Head of caudate nucleus (tissue), 42 donors: ENCODE measurements around the gene AK8.

Experiments used
- DNase-seq, 42 donors: peaks; one replicate each; pipeline versions ENCODE4 v3.0.0 to v3.0.0-alpha.2; 2020 to 2021; ENCODE audit warnings: mixed read lengths in 7 of 42
- intact Hi-C: fragments of 100-400 bp; cut with DNase I; formaldehyde crosslinking; loops from one replicate; pipeline ENCODE4 v1.15.0; 2022

Gene AK8

DNA sequence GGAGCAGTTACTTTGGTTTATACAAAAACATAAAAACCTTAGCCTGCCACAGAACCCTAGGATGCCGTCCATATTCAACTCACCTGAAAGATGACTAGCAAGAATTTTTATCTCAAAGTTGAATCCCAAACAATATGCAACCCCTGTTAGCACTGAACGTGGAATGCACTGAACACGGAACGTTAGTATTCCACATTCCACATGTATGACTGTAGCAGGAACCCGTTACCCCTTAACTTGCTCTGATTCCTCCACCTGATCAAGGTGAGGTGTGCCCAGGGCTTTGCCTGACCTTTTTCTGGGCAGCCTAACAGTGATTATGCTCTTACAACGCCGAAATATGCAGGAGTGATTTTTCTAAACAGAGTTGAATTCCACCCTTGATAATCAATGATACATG lies 43.7 kb downstream of the AK8 start:
- intact Hi-C loops = no loop called here
- DNase-seq = no peak

DNA sequence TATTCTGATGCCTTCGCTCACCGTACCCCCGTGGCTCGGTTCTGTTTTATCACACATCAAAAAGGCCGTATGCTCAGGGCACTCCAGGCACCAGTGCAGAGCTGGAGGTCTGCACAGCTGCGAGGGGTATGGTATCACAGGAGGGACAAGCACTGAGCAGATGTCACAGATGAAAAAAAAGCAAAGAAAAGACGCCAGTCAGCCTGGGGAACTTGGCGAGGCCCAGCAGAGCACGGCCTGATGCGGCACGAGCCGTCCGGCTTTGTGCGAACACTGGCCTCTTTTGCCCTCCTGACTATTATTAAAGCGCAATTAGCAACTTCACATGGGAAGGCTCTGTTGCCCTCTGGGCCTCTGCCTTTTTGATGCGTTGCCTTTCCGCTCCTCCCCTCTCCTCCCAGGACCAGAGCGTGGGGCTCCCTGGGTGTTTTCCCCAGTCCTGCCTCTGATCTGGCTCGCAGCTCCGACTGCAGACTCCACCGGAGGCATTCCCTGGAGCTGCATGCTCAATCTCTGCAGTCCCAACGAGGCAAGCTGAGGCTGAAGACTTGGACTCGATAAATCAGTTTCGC lies 44.4 kb downstream of the AK8 start:
- intact Hi-C loops = no loop called here
- peak in 4 of 42 donors; percentile 6 to 43 (median 19) for DNase-seq

- no peak for DNase-seq
- intact Hi-C loops = no loop called here
Observed at GRCh38 chr9:132832171-132832881, 45.8 kb downstream of the AK8 start.

- DNase-seq = no peak
- intact Hi-C loops = no loop called here
Observed at GRCh38 chr9:132828201-132828770, 49.8 kb downstream of the AK8 start.

GRCh38 chr9:132827366-132827765 lies 50.7 kb downstream of the AK8 start:
- intact Hi-C loops = no loop called here
- no peak for DNase-seq

DNA sequence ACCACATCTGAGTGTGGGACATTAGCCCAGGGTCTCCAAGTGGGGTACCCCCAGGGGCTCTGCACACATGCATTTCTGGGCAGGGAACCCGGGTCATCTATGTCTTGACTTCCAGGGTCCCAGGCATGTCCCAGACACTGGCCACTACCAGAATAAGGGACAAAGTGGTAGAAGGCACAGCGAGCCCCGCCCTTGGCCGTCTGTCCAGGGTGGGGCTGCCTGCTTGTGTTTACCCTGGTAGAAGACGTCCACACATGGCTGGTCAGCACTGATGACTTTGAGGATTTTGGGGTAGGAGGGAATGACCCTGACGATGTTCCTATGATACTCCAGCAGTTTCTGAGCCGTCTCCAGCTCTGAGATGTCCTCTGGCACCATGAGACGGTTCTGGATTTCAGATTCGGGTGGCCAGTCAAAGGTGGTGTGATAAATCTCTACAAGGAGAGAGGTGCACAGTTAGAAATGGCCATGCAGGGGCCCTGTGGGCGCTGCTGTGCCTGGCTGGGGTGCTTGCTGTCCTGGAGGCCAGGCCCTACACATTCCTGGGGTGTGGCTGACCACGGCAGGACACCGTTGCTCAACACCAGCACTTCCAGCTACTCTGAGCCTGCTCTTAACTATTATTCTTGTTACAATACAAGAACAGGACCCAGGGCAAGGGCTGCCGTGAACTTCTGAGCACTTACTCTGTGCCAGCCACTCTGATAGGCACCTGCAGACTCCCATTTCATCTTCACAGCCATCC lies 51.3 kb downstream of the AK8 start:
- DNase-seq = no peak
- intact Hi-C loops = no loop called here

DNA sequence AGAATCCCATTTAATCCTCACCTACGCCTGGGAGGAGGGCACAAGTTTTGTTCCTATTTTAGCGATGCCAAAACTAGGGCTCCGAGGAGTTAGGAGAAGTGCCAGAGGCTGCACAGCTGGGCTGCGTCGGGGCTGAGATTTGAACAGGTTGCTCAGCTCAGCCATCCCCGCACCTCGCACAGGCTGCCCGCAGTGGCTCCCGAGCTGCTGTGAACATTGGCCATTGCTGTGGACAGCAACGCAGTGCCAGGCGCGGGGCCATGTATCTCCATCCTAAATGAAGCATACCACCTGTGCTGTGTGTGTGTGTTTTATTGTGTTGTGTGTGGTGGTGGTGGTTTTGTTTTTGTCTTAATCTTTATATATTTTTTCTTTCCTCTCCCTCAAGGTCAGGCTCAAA lies 52.0 kb downstream of the AK8 start:
- no peak for DNase-seq
- intact Hi-C loops = no loop called here

DNA sequence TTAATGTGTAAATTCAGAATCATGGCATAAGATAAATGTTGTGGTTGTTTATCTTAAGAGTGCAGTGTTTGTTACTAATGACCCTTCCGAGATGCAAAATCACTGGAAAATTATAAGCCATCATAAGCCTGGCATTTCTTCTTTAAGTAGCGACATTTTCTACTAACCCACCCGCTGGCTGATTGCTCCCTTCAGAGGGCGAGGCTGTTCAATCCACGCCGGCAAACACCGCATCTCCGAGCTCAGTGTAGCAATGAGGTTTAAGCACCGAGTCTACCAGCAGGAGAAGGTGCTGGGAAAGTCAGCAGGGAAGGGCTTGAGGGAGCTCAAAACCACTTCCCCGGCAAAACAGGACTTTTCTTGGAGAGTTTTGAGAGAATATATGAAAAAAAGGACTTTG lies 52.7 kb downstream of the AK8 start:
- intact Hi-C loops = no loop called here
- no peak for DNase-seq

GRCh38 chr9:132824951-132825350 lies 53.1 kb downstream of the AK8 start:
- intact Hi-C loops = no loop called here
- no peak for DNase-seq

GRCh38 chr9:132824151-132824550 lies 53.9 kb downstream of the AK8 start:
- no peak for DNase-seq
- intact Hi-C loops = no loop called here

- intact Hi-C loops = no loop called here
- no peak for DNase-seq
Observed at GRCh38 chr9:132823370-132824145, 54.5 kb downstream of the AK8 start.

DNA sequence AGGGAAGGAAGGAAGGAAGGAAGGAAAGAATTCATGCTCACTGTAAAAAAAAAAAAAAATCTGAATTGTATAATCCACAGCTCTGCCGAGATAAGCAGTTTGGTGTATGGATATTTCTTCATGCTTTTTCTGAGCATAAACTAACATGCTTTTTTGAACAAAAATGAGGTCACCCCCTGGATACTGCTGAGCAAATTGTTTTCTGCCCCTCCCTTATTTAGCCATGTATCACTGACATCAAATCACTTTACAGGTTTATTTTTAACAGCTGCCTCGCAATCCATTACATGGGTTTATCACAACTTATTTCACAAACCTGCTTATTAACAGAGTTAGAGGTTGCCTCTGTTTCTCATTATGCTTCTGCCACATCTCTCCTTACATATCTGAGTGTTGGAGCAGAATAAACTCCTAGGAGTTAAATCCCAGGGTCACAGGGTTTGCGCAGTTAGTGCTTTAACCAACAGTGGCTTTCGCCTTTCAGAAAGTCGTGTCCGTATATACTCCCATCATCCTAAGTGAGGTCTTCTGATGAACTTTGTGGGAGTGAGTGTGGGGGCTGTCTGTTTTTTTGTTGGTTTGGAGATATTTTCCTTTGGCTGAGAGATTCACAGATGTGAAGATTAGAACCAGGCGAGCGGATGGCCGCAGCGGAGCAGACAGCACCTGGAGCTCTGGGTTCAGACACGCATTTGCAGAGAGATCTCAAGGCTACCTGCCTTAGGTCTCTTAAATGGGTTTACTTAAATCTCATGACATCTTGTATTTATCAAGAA lies 57.7 kb downstream of the AK8 start:
- DNase-seq = peak in 1 of 42 donors; percentile 17
- intact Hi-C loops = no loop called here

DNA sequence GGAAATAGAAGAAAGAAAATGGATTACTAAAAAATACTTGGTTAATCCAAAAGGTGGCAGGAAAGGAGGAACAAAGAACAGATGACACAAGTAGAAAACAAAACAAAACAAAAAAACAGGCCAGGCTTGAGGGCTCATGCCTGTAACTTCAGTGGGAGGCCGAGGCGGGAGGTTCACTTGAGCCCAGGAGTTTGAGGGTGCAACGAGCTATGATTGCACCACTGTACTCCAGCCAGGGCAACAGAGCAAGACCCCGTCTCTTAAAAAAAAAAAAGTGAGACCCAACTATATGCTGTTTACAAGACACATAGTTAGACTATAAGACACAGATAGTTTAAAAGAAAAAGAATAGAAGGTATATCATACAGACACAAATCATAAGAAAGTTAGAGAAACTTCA lies 59.5 kb downstream of the AK8 start:
- no peak for DNase-seq
- intact Hi-C loops = no loop called here

DNA sequence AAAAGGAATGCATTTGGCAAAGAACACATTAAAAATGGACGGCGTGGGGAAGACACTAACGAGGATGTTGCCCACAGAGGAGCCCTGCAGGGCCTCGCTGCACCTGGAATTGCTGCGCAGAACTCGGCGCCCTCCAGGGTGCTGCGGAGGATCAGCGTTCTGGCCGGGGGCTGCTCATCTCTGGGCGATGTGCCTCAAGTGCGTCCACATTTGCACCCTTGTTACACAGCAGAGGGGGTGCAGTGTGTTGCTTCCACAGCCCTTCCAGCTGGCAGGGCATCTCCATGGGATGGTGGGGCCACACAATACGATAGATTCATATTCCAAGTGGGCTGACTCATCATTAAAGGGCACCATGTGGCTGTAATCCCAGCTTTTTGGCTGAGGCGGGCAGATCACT lies 63.1 kb downstream of the AK8 start:
- peak in 6 of 42 donors; percentile 12 to 52 (median 25) for DNase-seq
- intact Hi-C loops = no loop called here

- intact Hi-C loops = no loop called here
- peak in 1 of 42 donors; percentile 23 for DNase-seq
Observed at GRCh38 chr9:132813115-132813771, 64.8 kb downstream of the AK8 start.

GRCh38 chr9:132811985-132812384 lies 66.1 kb downstream of the AK8 start:
- no peak for DNase-seq
- intact Hi-C loops = no loop called here

DNA sequence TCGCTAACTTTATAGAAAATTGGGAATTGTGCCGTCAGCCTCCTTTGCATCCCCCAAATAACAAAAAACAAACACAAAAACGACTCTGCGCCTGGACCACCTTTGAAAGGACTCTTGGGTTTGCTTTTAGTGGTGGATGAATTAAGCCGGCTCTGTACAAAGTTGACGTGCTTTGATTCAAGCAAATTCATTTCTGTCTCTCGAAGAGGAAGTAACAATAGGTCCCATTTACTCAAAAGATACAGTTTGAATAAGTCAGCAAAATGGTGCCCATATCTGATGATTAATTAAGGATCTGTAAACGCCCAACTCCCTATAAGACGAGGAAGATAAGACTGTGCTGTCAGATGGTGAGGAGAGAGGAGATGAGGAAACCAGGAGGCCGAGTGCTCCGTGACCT lies 67.8 kb downstream of the AK8 start:
- DNase-seq = no peak
- intact Hi-C loops = no loop called here

GRCh38 chr9:132809677-132810271 lies 68.3 kb downstream of the AK8 start:
- intact Hi-C loops = no loop called here
- DNase-seq = no peak
